Measurements from ENCODE around the gene WDR82. TPM values are rescaled to one million over a fixed set of nuclear protein-coding genes. Genes with fewer than 3 reads are reported as not detected.

WDR82 gene
- total and polyA plus RNA-seq, 10 of the 15 experiments (the other 5 are each of a cell fraction or from before 2014, with no cell fraction given), result 10.1 to 82.4 (median 48.7) TPM

- ATAC-seq (no peak), DNase-seq (ENCODE audit: low read depth, low spot score) (no peak), FAIRE-seq (no peak)
- H2AFZ ChIP-seq (ENCODE audit: control insufficient read depth, low read depth, low read length), result no peak overlapping the region
- BruUV-seq (replicated peaks), result no TSS peak
- intact Hi-C loops (cut with micrococcal nuclease; ENCODE audit: unreplicated experiment) (no loop called here), in situ Hi-C loops (cut with MboI) (loop anchor here (5.0 kb wide), 1 partner anchor 108 kb away; no protein-coding TSS in a partner anchor)
- no peak overlapping the region for H3K4me3 ChIP-seq
- H3K9me3 ChIP-seq (replicated peaks; ENCODE audit: control insufficient read depth, insufficient read depth, low read length), result no peaks in the 10 kb centered on the region
- H3K27ac ChIP-seq (ENCODE audit: control insufficient read depth, insufficient read depth), result no peak overlapping the region
- H3K4me2 ChIP-seq (ENCODE audit: control insufficient read depth, insufficient read depth), result no peak overlapping the region
- ChIA-PET RAD21 (ENCODE audit: unreplicated experiment) (interaction anchor here (1.0 to 2.1 kb wide), 3 partner anchors 10 to 104 kb away, joined by 4 to 10 read pairs (median 7); partner anchors contain the start of gene TLR9), CTCF (interaction anchor here (0.7 to 5.7 kb wide), 8 partner anchors 9 to 134 kb away, joined by 3 to 67 read pairs (median 5); partner anchors contain the start of genes GLYCTK and TLR9), SMC1A (ENCODE audit: uncharacterized antibody, unreplicated experiment) (interaction anchor here (0.8 to 4.2 kb wide), 11 partner anchors 9 to 105 kb away, joined by 3 to 18 read pairs (median 3); partner anchors contain the start of genes GLYCTK and TLR9), POLR2A (interaction anchor here (0.6 to 0.9 kb wide), 5 partner anchors 9 to 44 kb away, joined by 3 to 4 read pairs (median 3); partner anchors contain the start of gene TLR9)
- H4K20me1 ChIP-seq (ENCODE audit: control insufficient read depth, insufficient read depth), result no peaks in the 10 kb centered on the region
- H3K9ac ChIP-seq (ENCODE audit: control insufficient read depth, insufficient read depth, low read length), result no peak overlapping the region
- no peaks in the 10 kb centered on the region for H3K27me3 ChIP-seq (replicated peaks in 1 of 2; ENCODE audit: control insufficient read depth in 2 of 2, insufficient read depth in 2 of 2, low read length in 1 of 2)
- peaks cover 17% of the 10 kb centered on the region for H3K4me1 ChIP-seq (ENCODE audit: control insufficient read depth, insufficient read depth, low read length)
- peaks cover 10 to 17% of the 10 kb centered on the region in 2 experiments for H3K36me3 ChIP-seq (ENCODE audit: control insufficient read depth in 2 of 2, insufficient read depth in 2 of 2, low read length in 1 of 2)
- H3K79me2 ChIP-seq (ENCODE audit: control insufficient read depth, insufficient read depth, low read length), result peaks cover 31% of the 10 kb centered on the region
- 88% methylated on average over 12 of the region's 15 CpGs for WGBS (ENCODE audit: insufficient coverage, insufficient replicate concordance, low lambda C conversion rate, missing lambda C conversion rate)
- TF ChIP-seq NR2C2 (IDR thresholded peaks at IDR 0.05; ENCODE audit: borderline replicate concordance, control insufficient read depth, insufficient read length, low read depth), result no peak
- TF ChIP-seq CHD2 (IDR thresholded peaks at IDR 0.05; ENCODE audit: borderline replicate concordance, low read depth, low read length), result no peak
- no peak for TF ChIP-seq ETV6 (conservative IDR thresholded peaks at IDR 0.05 in 1 of 2, IDR thresholded peaks at IDR 0.05 in 1 of 2; ENCODE audit: borderline replicate concordance in 1 of 2, low read depth in 1 of 2)
- no peak for TF ChIP-seq ZNF592 (IDR thresholded peaks at IDR 0.05)
- no peak for TF ChIP-seq ZNF622 (IDR thresholded peaks at IDR 0.05)
- TF ChIP-seq PAX8 (IDR thresholded peaks at IDR 0.05), result no peak
- no peak for TF ChIP-seq SRF (IDR thresholded peaks at IDR 0.05; ENCODE audit: low read depth in 2 of 2, low read length in 2 of 2)
- TF ChIP-seq RFX5 (IDR thresholded peaks at IDR 0.05; ENCODE audit: low read depth, low read length), result no peak
- no peak for TF ChIP-seq ATF2 (IDR thresholded peaks at IDR 0.05; ENCODE audit: low read length)
- TF ChIP-seq JUNB (IDR thresholded peaks at IDR 0.05), result no peak
- TF ChIP-seq BCLAF1 (IDR thresholded peaks at IDR 0.05), result no peak
- TF ChIP-seq HDAC6 (IDR thresholded peaks at IDR 0.05; ENCODE audit: unreplicated experiment), result no peak
- no peak for TF ChIP-seq BACH1 (IDR thresholded peaks at IDR 0.05; ENCODE audit: borderline replicate concordance)
- TF ChIP-seq MTA3 (IDR thresholded peaks at IDR 0.05; ENCODE audit: borderline replicate concordance, low read length), result no peak
Measured at GRCh38 chr3:52234516-52235447, 43.7 kb downstream of the WDR82 start.
